ENCODE data around the gene GAREM2. TPM values are rescaled to one million over a fixed set of nuclear protein-coding genes. Genes with fewer than 3 reads are reported as not detected.

GAREM2 gene
- polyA plus RNA-seq, 1 donor = 6.7 TPM

GRCh38 chr2:26235089-26235488 lies 62.2 kb downstream of the GAREM2 start:
- DNase-seq = no peak

- DNase-seq = no peak
Measured at GRCh38 chr2:26237868-26238267, 65.0 kb downstream of the GAREM2 start.

GRCh38 chr2:26238311-26238958 lies 65.5 kb downstream of the GAREM2 start:
- DNase-seq = no peak

Other genes starting within 250 kb of the GAREM2 start
- 16.8 TPM for gene KIF3C, start 190.6 kb upstream of the GAREM2 start, polyA plus RNA-seq (ENCODE audit: insufficient read length)
- gene RAB10, start 139.0 kb upstream of the GAREM2 start, polyA plus RNA-seq (ENCODE audit: insufficient read length) = 157 TPM
- 234 TPM for gene HADHA, start 71.5 kb downstream of the GAREM2 start, polyA plus RNA-seq (ENCODE audit: insufficient read length)
- 184 TPM for gene HADHB, start 71.9 kb downstream of the GAREM2 start, polyA plus RNA-seq (ENCODE audit: insufficient read length)
- gene SELENOI, start 173.1 kb downstream of the GAREM2 start, polyA plus RNA-seq (ENCODE audit: insufficient read length) = 27.6 TPM
- gene ADGRF3, start 173.7 kb downstream of the GAREM2 start, polyA plus RNA-seq (ENCODE audit: insufficient read length) = 2.5 TPM
- 3.4 TPM for gene DRC1, start 228.8 kb downstream of the GAREM2 start, polyA plus RNA-seq (ENCODE audit: insufficient read length)

Data from left kidney (tissue), 2 donors.